Measurements from ENCODE around the gene RAF1. TPM values are rescaled to one million over a fixed set of nuclear protein-coding genes. Genes with fewer than 3 reads are reported as not detected.

RAF1 gene
- total and polyA plus RNA-seq, 2 of the 13 experiments (the other 11 are each of a cell fraction or from before 2014, with no cell fraction given): 72.2 to 91.4 TPM

DNA sequence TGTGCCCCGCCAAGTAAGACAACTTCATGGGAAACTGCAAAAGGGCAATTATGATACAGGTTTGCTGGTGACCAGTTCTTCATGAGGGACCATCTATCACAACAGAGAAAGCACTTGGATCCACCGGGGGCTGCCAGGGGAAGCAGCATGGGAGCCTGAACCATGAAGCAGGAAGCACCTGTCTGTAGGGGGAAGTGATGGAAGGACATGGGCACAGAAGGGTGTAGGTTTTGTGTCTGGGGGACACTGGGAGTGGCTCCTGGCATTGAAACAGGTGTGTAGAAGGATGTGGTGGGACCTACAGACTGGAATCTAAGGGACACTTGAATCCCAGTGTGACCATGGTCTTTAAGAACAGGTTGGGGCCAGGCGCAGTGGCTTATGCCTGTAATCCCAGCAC is 84.5 kb downstream of the RAF1 start:
- FAIRE-seq (no peak), DNase-seq (ENCODE audit: low spot score) (no peak), ATAC-seq (no peak)
- H3K36me3 ChIP-seq (replicated peaks in 1 of 2; ENCODE audit: control insufficient read depth in 1 of 2, insufficient read depth in 2 of 2, low read length in 2 of 2): peaks cover 38 to 92% of the 10 kb centered on the region in 2 experiments
- H3K9me3 ChIP-seq (ENCODE audit: low read length): no peaks in the 10 kb centered on the region
- intact Hi-C loops (cut with micrococcal nuclease; ENCODE audit: unreplicated experiment) (no loop called here), in situ Hi-C loops (cut with HindIII; ENCODE audit: extremely low pct_ligation_motif_present, low pct_unique_long_range_greater_than_20kb) (no loop called here)
- no peak overlapping the region for H3K4me2 ChIP-seq (ENCODE audit: low read depth, low read length)
- 95% methylated on average over 3 of the region's 3 CpGs for WGBS (ENCODE audit: low lambda C conversion rate)
- no peak overlapping the region for H2AFZ ChIP-seq (ENCODE audit: low read length)
- CTCF ChIA-PET (ENCODE audit: low intra/inter-chr PET ratio, low total read pairs): no interaction called here
- H3K4me3 ChIP-seq (replicated peaks in 1 of 3; ENCODE audit: insufficient read depth in 1 of 3, low read depth in 2 of 3, low read length in 3 of 3): no peak overlapping the region
- H4K20me1 ChIP-seq (ENCODE audit: insufficient read depth, low read length): 0 out of 2 replicates have a peak, but pooled peaks cover 5% of the 10 kb centered on the region
- no peaks in the 10 kb centered on the region for H3K27me3 ChIP-seq (ENCODE audit: control insufficient read depth in 1 of 2, insufficient read depth in 2 of 2, low read length in 2 of 2)
- POLR2A ChIA-PET: no interaction called here
- H3K9ac ChIP-seq (ENCODE audit: insufficient read depth, low read depth, low read length): no peak overlapping the region
- no peaks in the 10 kb centered on the region for H3K4me1 ChIP-seq (ENCODE audit: insufficient read depth, low read length)
- no TSS peak for BruUV-seq (replicated peaks)
- H3K79me2 ChIP-seq (ENCODE audit: insufficient read depth, low read length): peaks cover 3% of the 10 kb centered on the region
- no peak overlapping the region for H3K27ac ChIP-seq (ENCODE audit: extremely low read length, insufficient read depth, low read length)
- TF ChIP-seq FOXP1 (IDR thresholded peaks at IDR 0.05): no peak
- no peak for TF ChIP-seq FOXP1 (CRISPR knock-in tag; IDR thresholded peaks at IDR 0.05)

DNA sequence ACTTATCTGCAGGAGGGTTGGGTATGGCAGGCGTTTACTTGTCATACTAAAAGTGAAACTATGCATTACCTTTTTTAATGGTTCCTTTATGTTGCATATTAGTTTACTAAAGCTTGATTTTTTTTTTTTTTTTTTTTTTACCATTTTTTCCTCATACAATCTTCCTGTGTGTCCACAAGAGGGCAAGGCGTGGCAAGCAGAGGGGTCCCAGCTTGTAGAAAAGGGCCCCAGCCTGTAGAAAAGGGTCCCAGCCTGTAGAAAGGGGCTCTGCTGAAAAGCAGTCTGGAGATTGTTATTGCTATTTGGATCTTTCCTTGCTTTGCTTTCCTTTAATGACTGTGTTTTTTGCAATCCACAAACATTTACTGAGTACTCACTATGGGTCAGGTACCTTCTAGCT is 85.2 kb downstream of the RAF1 start:
- DNase-seq (ENCODE audit: low spot score): no peak
- FAIRE-seq: no peak
- ChIA-PET POLR2A (no interaction called here), CTCF (ENCODE audit: low intra/inter-chr PET ratio, low total read pairs) (no interaction called here)
- Histone ChIP-seq H3K36me3 (replicated peaks in 1 of 2; ENCODE audit: control insufficient read depth in 1 of 2, insufficient read depth in 2 of 2, low read length in 2 of 2) (peaks cover 37 to 92% of the 10 kb centered on the region in 2 experiments), H4K20me1 (ENCODE audit: insufficient read depth, low read length) (0 out of 2 replicates have a peak, but pooled peaks cover 3% of the 10 kb centered on the region), H3K79me2 (ENCODE audit: insufficient read depth, low read length) (peaks cover 3% of the 10 kb centered on the region), H3K27me3 (ENCODE audit: control insufficient read depth in 1 of 2, insufficient read depth in 2 of 2, low read length in 2 of 2) (no peaks in the 10 kb centered on the region), H2AFZ (ENCODE audit: low read length) (no peak overlapping the region), H3K4me2 (ENCODE audit: low read depth, low read length) (no peak overlapping the region), H3K27ac (ENCODE audit: extremely low read length, insufficient read depth, low read length) (no peak overlapping the region), H3K4me3 (replicated peaks in 1 of 3; ENCODE audit: insufficient read depth in 1 of 3, low read depth in 2 of 3, low read length in 3 of 3) (no peak overlapping the region), H3K9ac (ENCODE audit: insufficient read depth, low read depth, low read length) (no peak overlapping the region), H3K9me3 (ENCODE audit: low read length) (no peaks in the 10 kb centered on the region), H3K4me1 (ENCODE audit: insufficient read depth, low read length) (no peaks in the 10 kb centered on the region)
- intact Hi-C loops (cut with micrococcal nuclease; ENCODE audit: unreplicated experiment): no loop called here
- in situ Hi-C loops (cut with HindIII; ENCODE audit: extremely low pct_ligation_motif_present, low pct_unique_long_range_greater_than_20kb): no loop called here
- no TSS peak for BruUV-seq (replicated peaks)
- WGBS (ENCODE audit: low lambda C conversion rate): 97% methylated on average over 2 of the region's 2 CpGs
- TF ChIP-seq ZNF367 (CRISPR knock-in tag; IDR thresholded peaks at IDR 0.05; ENCODE audit: borderline replicate concordance) (no peak), MXD4 (CRISPR knock-in tag; IDR thresholded peaks at IDR 0.05) (no peak), RFX1 (IDR thresholded peaks at IDR 0.05) (no peak), ARNTL (CRISPR knock-in tag; IDR thresholded peaks at IDR 0.05) (no peak)
- TF ChIP-seq, protein P1, sequence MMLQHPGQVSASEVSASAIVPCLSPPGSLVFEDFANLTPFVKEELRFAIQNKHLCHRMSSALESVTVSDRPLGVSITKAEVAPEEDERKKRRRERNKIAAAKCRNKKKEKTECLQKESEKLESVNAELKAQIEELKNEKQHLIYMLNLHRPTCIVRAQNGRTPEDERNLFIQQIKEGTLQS (CRISPR knock-in tag; IDR thresholded peaks at IDR 0.05): no peak
- ATAC-seq: no peak
